Epithelial cell of proximal tubule (primary cell): Measurements from ENCODE around the gene KLF16. TPM values are rescaled to one million over a fixed set of nuclear protein-coding genes. Genes with fewer than 3 reads are reported as not detected.

Experiments used
- DNase-seq: peaks from one replicate; pipeline ENCODE4 v3.0.0-alpha.2; 2011; ENCODE audit warnings: low read depth
- H3K4me3 ChIP-seq: 2 replicates; pipeline ENCODE4 v1.5.1; 2011; ENCODE audit warnings: low read depth, mild to moderate bottlenecking, low read length
- CTCF ChIP-seq: conservative IDR thresholded peaks from 2 replicates; pipeline ENCODE4 v1.5.1; 2012; ENCODE audit warnings: low read depth, mild to moderate bottlenecking, low read length
- total RNA-seq: library from RNA; depleted of rRNA; stranded (reverse); fragments of >200 nt; gene quantifications from 2 replicates; pipeline ENCODE4 v1.2.3, GENCODE V29; 2015

KLF16 gene
- total RNA-seq, 1 donor from 2014 or later: 28.1 TPM

GRCh38 chr19:1850809-1851653, 12.3 kb downstream of the KLF16 start:
- no peak overlapping the region for H3K4me3 ChIP-seq
- TF ChIP-seq CTCF: peak; percentile 23
- DNase-seq: no peak

- no peak overlapping the region for H3K4me3 ChIP-seq
- DNase-seq: no peak
- no peak for TF ChIP-seq CTCF
Observed at GRCh38 chr19:1849886-1850398, 13.4 kb downstream of the KLF16 start.

- no peak for TF ChIP-seq CTCF
- no peak overlapping the region for H3K4me3 ChIP-seq
- DNase-seq: no peak
Observed at GRCh38 chr19:1849132-1849474, 14.3 kb downstream of the KLF16 start.

- peak; percentile 89 for TF ChIP-seq CTCF
- no peak for DNase-seq
Observed at GRCh38 chr19:1848399-1849131, 14.8 kb downstream of the KLF16 start, which contains the start of gene REXO1. Gene REXO1, minus strand, starts transcription at chr19:1848483. Its CDS starts 125 bp downstream, at chr19:1848358.

GRCh38 chr19:1847684-1848398, 15.5 kb downstream of the KLF16 start:
- DNase-seq: no peak
- TF ChIP-seq CTCF: no peak

More at GRCh38 chr19:1848399-1849131, 14.8 kb downstream of the KLF16 start, which contains the start of gene REXO1:
- H3K4me3 ChIP-seq: peak within 1 kb of the TSS; percentile 95

GRCh38 chr19:1847348-1847683, 16.1 kb downstream of the KLF16 start:
- TF ChIP-seq CTCF: no peak
- no peak for DNase-seq
- peak overlapping the region; percentile 95 for H3K4me3 ChIP-seq

More at GRCh38 chr19:1847684-1848398, 15.5 kb downstream of the KLF16 start:
- H3K4me3 ChIP-seq: peak overlapping the region; percentile 95
